Measurements from ENCODE around the gene TLR1. TPM values are rescaled to one million over a fixed set of nuclear protein-coding genes. Genes with fewer than 3 reads are reported as not detected.
"Not testable (repeated sequence)": the region's sequence is repeated elsewhere in the genome, so short reads cannot be mapped to it uniquely, and the experiment has no call there.

TLR1 gene
- polyA plus RNA-seq, 1 donor from 2014 or later = 33.2 TPM

- Mint-ChIP-seq H3K27ac (no peak overlapping the region), H3K4me1 (peaks cover 3 to 17% (median 11%) of the 10 kb centered on the region in 3 donors), H3K27me3 (no peaks in the 10 kb centered on the region), H3K9me3 (peaks cover 10 to 33% (median 17%) of the 10 kb centered on the region in 3 donors), H3K36me3 (peaks cover 44% of the 10 kb centered on the region), H3K4me3 (no peak overlapping the region)
Observed at GRCh38 chr4:38794051-38794450, 10.5 kb downstream of the TLR1 start.

DNA sequence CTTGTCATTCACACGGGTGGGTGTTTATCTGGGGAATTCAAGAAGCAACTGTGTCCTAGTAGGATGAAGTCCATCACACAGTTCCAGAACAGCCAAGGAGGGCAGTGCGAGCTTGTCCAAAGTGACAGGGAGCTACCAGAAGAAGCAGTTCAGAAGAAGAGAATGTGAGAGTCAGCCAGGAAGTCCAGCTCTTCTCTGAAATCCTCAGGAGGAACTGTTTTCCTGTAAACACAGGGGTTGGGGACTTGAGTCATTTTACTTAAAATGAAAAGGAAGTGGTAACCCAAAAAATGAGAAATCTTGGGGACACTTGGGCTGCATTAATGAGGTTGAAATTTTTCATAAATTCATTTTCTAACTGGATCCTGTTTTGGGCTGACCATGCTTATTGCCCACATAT lies 13.6 kb downstream of the TLR1 start:
- Mint-ChIP-seq H3K27me3 (no peaks in the 10 kb centered on the region), H3K27ac (peak overlapping the region in 1 of 3 donors; percentile 68), H3K36me3 (peaks cover 34% of the 10 kb centered on the region), H3K4me3 (no peak overlapping the region), H3K9me3 (peaks cover 7 to 30% (median 13%) of the 10 kb centered on the region in 3 donors), H3K4me1 (peaks cover 6 to 20% (median 8%) of the 10 kb centered on the region in 3 donors)

DNA sequence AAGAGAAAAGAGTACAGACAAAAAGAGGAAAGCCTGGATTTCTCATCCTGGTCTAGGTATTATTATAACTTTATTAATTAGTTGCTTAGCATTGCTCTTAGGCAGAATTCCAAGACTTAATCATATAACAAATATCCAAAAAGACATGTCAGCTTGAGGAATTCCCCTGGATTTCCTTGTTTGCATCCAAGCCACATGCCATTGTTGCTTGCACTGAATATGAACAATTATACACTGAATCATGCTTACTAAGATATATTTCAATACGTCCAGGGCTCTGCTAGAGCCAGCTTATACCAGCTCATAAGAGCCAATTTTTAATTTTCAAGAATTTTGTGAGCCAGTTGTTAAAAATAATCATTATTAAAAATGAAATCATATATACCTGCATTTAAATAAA lies 16.3 kb downstream of the TLR1 start:
- no peak overlapping the region for H3K4me3 Mint-ChIP-seq
- H3K36me3 Mint-ChIP-seq = peaks cover 18% of the 10 kb centered on the region
- H3K9me3 Mint-ChIP-seq = peaks cover 4 to 20% (median 10%) of the 10 kb centered on the region in 3 donors
- no peaks in the 10 kb centered on the region for H3K27me3 Mint-ChIP-seq
- peaks cover 14 to 25% (median 15%) of the 10 kb centered on the region in 3 donors for H3K4me1 Mint-ChIP-seq
- H3K27ac Mint-ChIP-seq = no peak overlapping the region

DNA sequence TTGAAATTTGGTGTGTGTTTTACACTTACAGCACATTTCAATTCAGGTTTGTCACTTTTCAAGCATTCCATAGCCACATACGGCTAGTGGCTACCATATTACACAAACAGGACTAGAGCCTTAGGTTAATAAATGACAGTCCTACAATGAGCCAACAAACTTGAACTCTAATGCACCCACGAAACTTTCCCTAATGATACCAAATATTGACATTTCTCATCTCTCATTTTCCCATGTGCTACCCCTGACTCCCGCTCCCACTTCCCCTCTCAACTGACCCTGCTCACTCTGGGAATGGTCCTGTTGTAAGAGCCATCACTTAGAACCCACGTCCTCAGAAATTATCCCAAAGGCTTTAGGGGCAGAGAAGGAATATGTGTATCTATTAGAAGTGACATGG lies 16.9 kb downstream of the TLR1 start:
- H3K4me1 Mint-ChIP-seq = peaks cover 14 to 28% (median 16%) of the 10 kb centered on the region in 3 donors

GRCh38 chr4:38785901-38786402 lies 18.6 kb downstream of the TLR1 start:
- H3K4me1 Mint-ChIP-seq = peaks cover 9 to 22% (median 16%) of the 10 kb centered on the region in 3 donors
- H3K36me3 Mint-ChIP-seq = peaks cover 12% of the 10 kb centered on the region
- H3K27me3 Mint-ChIP-seq = no peaks in the 10 kb centered on the region
- H3K4me3 Mint-ChIP-seq = peak overlapping the region in 3 of 4 donors; percentile 3 to 43 (median 43)
- peaks cover 4 to 12% (median 7%) of the 10 kb centered on the region in 3 donors for H3K9me3 Mint-ChIP-seq
- peak overlapping the region in 2 of 3 donors; percentile 0 to 46 for H3K27ac Mint-ChIP-seq

More for the DNA sequence above, 16.9 kb downstream of the TLR1 start:
- H3K27ac Mint-ChIP-seq = peak overlapping the region in 1 of 3 donors; percentile 28
- no peak overlapping the region for H3K4me3 Mint-ChIP-seq
- H3K9me3 Mint-ChIP-seq = peaks cover 4 to 20% (median 10%) of the 10 kb centered on the region in 3 donors
- H3K27me3 Mint-ChIP-seq = no peaks in the 10 kb centered on the region
- peaks cover 18% of the 10 kb centered on the region for H3K36me3 Mint-ChIP-seq

DNA sequence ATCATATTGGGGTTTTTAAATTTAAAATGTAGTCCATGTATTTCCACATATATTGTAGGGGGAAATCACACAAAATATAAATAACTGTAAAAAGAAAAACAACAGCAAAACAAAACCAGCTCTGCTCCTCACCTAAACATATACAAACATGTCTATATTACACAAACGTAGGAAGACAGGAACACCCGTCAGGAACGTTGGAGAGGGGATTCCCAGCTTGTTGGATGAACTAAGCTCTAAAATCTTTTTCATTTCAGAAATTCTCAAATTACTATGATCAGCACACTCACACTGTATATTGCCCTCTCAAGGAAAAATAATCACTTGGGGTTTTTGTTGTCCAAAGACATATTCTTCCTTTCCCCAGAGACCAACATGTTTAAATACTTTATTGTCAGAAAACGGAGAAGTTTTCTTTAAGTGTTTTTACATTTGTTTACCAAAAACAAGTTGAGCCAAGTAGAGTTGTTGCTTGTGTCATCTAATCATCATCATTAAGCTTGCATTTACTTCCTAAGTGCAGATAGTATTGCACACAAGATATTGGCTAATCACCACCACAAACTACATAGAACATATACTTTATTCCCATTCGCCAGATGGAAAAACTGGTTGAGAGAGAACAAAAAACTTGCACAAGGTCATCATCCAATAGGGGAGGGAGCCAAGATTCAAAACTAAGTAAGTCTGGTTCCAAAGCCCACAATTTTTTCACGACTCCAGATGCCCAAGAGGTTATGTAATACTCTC lies 19.4 kb downstream of the TLR1 start:
- H3K9me3 Mint-ChIP-seq = peaks cover 4 to 12% (median 6%) of the 10 kb centered on the region in 3 donors
- H3K27ac Mint-ChIP-seq = no peak overlapping the region
- no peaks in the 10 kb centered on the region for H3K27me3 Mint-ChIP-seq
- H3K4me3 Mint-ChIP-seq = peak overlapping the region in 1 of 4 donors; percentile 43
- H3K36me3 Mint-ChIP-seq = peaks cover 10% of the 10 kb centered on the region
- peaks cover 11 to 22% (median 17%) of the 10 kb centered on the region in 3 donors for H3K4me1 Mint-ChIP-seq

GRCh38 chr4:38784141-38784540 lies 20.4 kb downstream of the TLR1 start:
- H3K27me3 Mint-ChIP-seq = no peaks in the 10 kb centered on the region
- H3K4me1 Mint-ChIP-seq = peaks cover 16 to 27% (median 22%) of the 10 kb centered on the region in 3 donors
- H3K9me3 Mint-ChIP-seq = peaks cover 0 to 6% (median 3%) of the 10 kb centered on the region in 3 donors
- no peak overlapping the region for H3K4me3 Mint-ChIP-seq
- H3K27ac Mint-ChIP-seq = no peak overlapping the region
- H3K36me3 Mint-ChIP-seq = peaks cover 10% of the 10 kb centered on the region

DNA sequence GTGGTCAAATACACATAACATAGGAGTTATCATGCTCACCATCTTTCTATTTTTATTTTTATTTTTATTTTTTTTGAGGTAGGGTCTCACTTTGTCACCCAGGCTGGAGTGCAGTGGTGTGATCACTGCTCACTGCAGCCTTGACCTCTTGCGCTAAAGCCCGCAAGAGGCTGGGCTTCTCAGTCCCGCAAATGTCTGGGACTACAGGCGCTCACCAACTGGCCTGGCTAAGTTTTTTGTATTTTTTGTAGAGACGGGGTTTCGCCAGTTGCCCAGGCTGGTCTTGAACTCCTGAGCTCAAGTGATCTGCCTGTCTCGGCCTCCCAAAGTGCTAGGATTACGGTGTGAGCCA lies 21.5 kb downstream of the TLR1 start:
- peak overlapping the region in 3 of 4 donors; percentile 98 to 100 (median 99) for H3K4me3 Mint-ChIP-seq
- H3K4me1 Mint-ChIP-seq = peaks cover 22 to 27% (median 26%) of the 10 kb centered on the region in 3 donors
- H3K27me3 Mint-ChIP-seq = no peaks in the 10 kb centered on the region
- H3K9me3 Mint-ChIP-seq = peaks cover 0 to 6% (median 3%) of the 10 kb centered on the region in 3 donors
- H3K36me3 Mint-ChIP-seq = peaks cover 13% of the 10 kb centered on the region
- peak overlapping the region in 2 of 3 donors; percentile 87 to 95 for H3K27ac Mint-ChIP-seq

- H3K27ac Mint-ChIP-seq = peak within 1 kb of the TSS; percentile 68 to 95 (median 87)
- H3K36me3 Mint-ChIP-seq = peaks cover 15% of the 10 kb centered on the region
- peaks cover 3 to 6% (median 4%) of the 10 kb centered on the region in 3 donors for H3K9me3 Mint-ChIP-seq
- peaks cover 26 to 31% (median 28%) of the 10 kb centered on the region in 3 donors for H3K4me1 Mint-ChIP-seq
- no peaks in the 10 kb centered on the region for H3K27me3 Mint-ChIP-seq
- H3K4me3 Mint-ChIP-seq = peak within 1 kb of the TSS; percentile 95 to 100 (median 98)
Observed at GRCh38 chr4:38782452-38783108, 22.0 kb downstream of the TLR1 start, which contains the start of gene TLR10. Gene TLR10 (minus strand): TSS chr4:38782990. CDS start chr4:38775590, 7,400 bp downstream.

- Mint-ChIP-seq H3K9me3 (peaks cover 5 to 12% (median 7%) of the 10 kb centered on the region in 3 donors), H3K27ac (peak overlapping the region; percentile 68 to 95 (median 87)), H3K4me1 (peaks cover 32 to 39% (median 35%) of the 10 kb centered on the region in 3 donors), H3K36me3 (peaks cover 22% of the 10 kb centered on the region), H3K4me3 (peak overlapping the region; percentile 95 to 100 (median 98)), H3K27me3 (no peaks in the 10 kb centered on the region)
Observed at GRCh38 chr4:38781854-38782261, 22.7 kb downstream of the TLR1 start.

- H3K4me3 Mint-ChIP-seq = peak overlapping the region; percentile 95 to 100 (median 98)
- H3K27ac Mint-ChIP-seq = peak overlapping the region; percentile 68 to 95 (median 87)
- H3K9me3 Mint-ChIP-seq = peaks cover 5 to 10% (median 8%) of the 10 kb centered on the region in 3 donors
- peaks cover 27% of the 10 kb centered on the region for H3K36me3 Mint-ChIP-seq
- peaks cover 34 to 45% (median 35%) of the 10 kb centered on the region in 3 donors for H3K4me1 Mint-ChIP-seq
- H3K27me3 Mint-ChIP-seq = no peaks in the 10 kb centered on the region
Observed at GRCh38 chr4:38780833-38781484, 23.6 kb downstream of the TLR1 start.

DNA sequence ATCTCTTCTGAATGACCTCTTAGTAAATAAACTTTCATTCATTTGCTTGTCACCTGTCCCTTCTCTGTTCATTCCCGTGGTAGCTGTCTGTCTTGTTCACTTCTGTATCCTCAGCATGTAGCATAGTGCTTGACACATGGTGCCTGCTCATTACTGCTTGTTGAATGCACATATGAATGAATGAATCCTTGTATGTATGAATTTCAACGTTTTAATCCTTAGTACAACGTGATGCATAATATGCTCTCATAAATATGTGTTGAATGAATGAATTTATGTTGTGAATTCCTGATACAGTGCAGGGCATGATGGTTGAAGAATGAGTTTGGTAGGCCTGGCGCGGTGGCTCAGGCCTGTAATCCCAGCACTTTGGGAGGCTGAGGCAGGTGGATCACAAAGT lies 24.8 kb downstream of the TLR1 start:
- Mint-ChIP-seq H3K27ac (peak overlapping the region in 2 of 3 donors; percentile 68 to 87), H3K4me3 (peak overlapping the region; percentile 95 to 100 (median 98)), H3K4me1 (peaks cover 26 to 48% (median 37%) of the 10 kb centered on the region in 3 donors), H3K9me3 (peaks cover 5 to 7% (median 7%) of the 10 kb centered on the region in 3 donors), H3K27me3 (no peaks in the 10 kb centered on the region), H3K36me3 (peaks cover 32% of the 10 kb centered on the region)

GRCh38 chr4:38777925-38778324 lies 26.7 kb downstream of the TLR1 start:
- peaks cover 7 to 11% (median 8%) of the 10 kb centered on the region in 3 donors for H3K9me3 Mint-ChIP-seq
- H3K4me3 Mint-ChIP-seq = peak overlapping the region in 3 of 4 donors; percentile 64 to 85 (median 65)
- H3K36me3 Mint-ChIP-seq = peaks cover 43% of the 10 kb centered on the region
- peaks cover 28 to 55% (median 42%) of the 10 kb centered on the region in 3 donors for H3K4me1 Mint-ChIP-seq
- H3K27me3 Mint-ChIP-seq = not testable (repeated sequence)
- H3K27ac Mint-ChIP-seq = peak overlapping the region in 2 of 3 donors; percentile 64 to 83

- H3K27me3 Mint-ChIP-seq = no peaks in the 10 kb centered on the region
- peaks cover 41% of the 10 kb centered on the region for H3K36me3 Mint-ChIP-seq
- H3K4me3 Mint-ChIP-seq = peak overlapping the region in 2 of 4 donors; percentile 4 to 79
- no peak overlapping the region for H3K27ac Mint-ChIP-seq
- H3K9me3 Mint-ChIP-seq = peaks cover 8 to 14% (median 10%) of the 10 kb centered on the region in 3 donors
- H3K4me1 Mint-ChIP-seq = peaks cover 32 to 58% (median 47%) of the 10 kb centered on the region in 3 donors
Observed at GRCh38 chr4:38775326-38775725, 29.3 kb downstream of the TLR1 start.

All from IgD-negative memory B cell (primary cell).